Measurements from ENCODE around the gene CFAP74. TPM values are rescaled to one million over a fixed set of nuclear protein-coding genes. Genes with fewer than 3 reads are reported as not detected.

CFAP74 gene
- total RNA-seq, 4 donors from 2014 or later, result not detected

- ATAC-seq, result no peak
- in situ Hi-C loops (cut with MboI; ENCODE audit: low sequenced_read_pairs in 4 of 4), result loop anchor here in 2 of 4 donors (10.0 to 25.0 kb wide), 2 partner anchors 96 to 118 kb away; no protein-coding TSS in a partner anchor
Observed at GRCh38 chr1:1880617-1881312, 122.8 kb downstream of the CFAP74 start.

GRCh38 chr1:1879942-1880341, 123.6 kb downstream of the CFAP74 start:
- H3K4me1 ChIP-seq, result peaks cover 25 to 52% of the 10 kb centered on the region in 2 donors
- intact Hi-C loops (cut with DNase I; ENCODE audit: low total_unique reads) (no loop called here), in situ Hi-C loops (cut with MboI; ENCODE audit: low sequenced_read_pairs in 4 of 4) (loop anchor here in 2 of 4 donors (10.0 to 25.0 kb wide), 2 partner anchors 95 to 118 kb away; no protein-coding TSS in a partner anchor)
- H3K27me3 ChIP-seq, result no peaks in the 10 kb centered on the region
- no peak for DNase-seq
- no peaks in the 10 kb centered on the region for H3K36me3 ChIP-seq
- no peak for ATAC-seq
- no peak for TF ChIP-seq POLR2A (IDR thresholded peaks at IDR 0.05)
- no peak overlapping the region for H3K4me3 ChIP-seq
- H3K27ac ChIP-seq, result no peak overlapping the region
- H3K9me3 ChIP-seq, result no peaks in the 10 kb centered on the region

More at GRCh38 chr1:1880617-1881312, 122.8 kb downstream of the CFAP74 start:
- no peak overlapping the region for H3K4me3 ChIP-seq
- no peak for DNase-seq
- intact Hi-C loops (cut with DNase I; ENCODE audit: low total_unique reads), result no loop called here
- H3K4me1 ChIP-seq, result peaks cover 25 to 52% of the 10 kb centered on the region in 2 donors
- no peaks in the 10 kb centered on the region for H3K27me3 ChIP-seq
- H3K9me3 ChIP-seq, result no peaks in the 10 kb centered on the region
- H3K27ac ChIP-seq, result no peak overlapping the region
- TF ChIP-seq POLR2A (IDR thresholded peaks at IDR 0.05) (no peak), CTCF (IDR thresholded peaks at IDR 0.05 in 4 of 5, conservative IDR thresholded peaks at IDR 0.05 in 1 of 5) (no peak)
- no peaks in the 10 kb centered on the region for H3K36me3 ChIP-seq

- in situ Hi-C loops (cut with MboI; ENCODE audit: low sequenced_read_pairs in 4 of 4), result loop anchor here in 1 of 4 donors (25.0 kb wide), 1 partner anchor 116 kb away; no protein-coding TSS in a partner anchor
- H3K27me3 ChIP-seq, result no peaks in the 10 kb centered on the region
- H3K4me3 ChIP-seq, result no peak overlapping the region
- no peaks in the 10 kb centered on the region for H3K36me3 ChIP-seq
- H3K4me1 ChIP-seq, result peaks cover 30 to 57% of the 10 kb centered on the region in 2 donors
- no peak for DNase-seq
- intact Hi-C loops (cut with DNase I; ENCODE audit: low total_unique reads), result no loop called here
- no peak overlapping the region for H3K27ac ChIP-seq
- H3K9me3 ChIP-seq, result no peaks in the 10 kb centered on the region
- no peak for TF ChIP-seq CTCF (IDR thresholded peaks at IDR 0.05 in 4 of 5, conservative IDR thresholded peaks at IDR 0.05 in 1 of 5)
- no peak for TF ChIP-seq POLR2A (IDR thresholded peaks at IDR 0.05)
- no peak for ATAC-seq
Observed at GRCh38 chr1:1877865-1878436, 125.6 kb downstream of the CFAP74 start.

GRCh38 chr1:1876335-1876930, 127.2 kb downstream of the CFAP74 start:
- ATAC-seq (no peak), DNase-seq (no peak)
- in situ Hi-C loops (cut with MboI; ENCODE audit: low sequenced_read_pairs in 4 of 4), result loop anchor here in 1 of 4 donors (25.0 kb wide), 1 partner anchor 114 kb away; no protein-coding TSS in a partner anchor
- Histone ChIP-seq H3K9me3 (no peaks in the 10 kb centered on the region), H3K36me3 (no peaks in the 10 kb centered on the region), H3K27ac (no peak overlapping the region), H3K4me3 (no peak overlapping the region), H3K4me1 (peaks cover 39 to 57% of the 10 kb centered on the region in 2 donors), H3K27me3 (no peaks in the 10 kb centered on the region)
- intact Hi-C loops (cut with DNase I; ENCODE audit: low total_unique reads), result no loop called here
- no peak for TF ChIP-seq CTCF (IDR thresholded peaks at IDR 0.05 in 4 of 5, conservative IDR thresholded peaks at IDR 0.05 in 1 of 5)
- TF ChIP-seq POLR2A (IDR thresholded peaks at IDR 0.05), result no peak

- DNase-seq (no peak), ATAC-seq (no peak)
- intact Hi-C loops (cut with DNase I; ENCODE audit: low total_unique reads) (no loop called here), in situ Hi-C loops (cut with MboI; ENCODE audit: low sequenced_read_pairs in 4 of 4) (loop anchor here in 1 of 4 donors (25.0 kb wide), 1 partner anchor 114 kb away; no protein-coding TSS in a partner anchor)
- Histone ChIP-seq H3K4me1 (peaks cover 43 to 58% of the 10 kb centered on the region in 2 donors), H3K9me3 (no peaks in the 10 kb centered on the region), H3K27me3 (no peaks in the 10 kb centered on the region), H3K4me3 (no peak overlapping the region), H3K27ac (no peak overlapping the region), H3K36me3 (no peaks in the 10 kb centered on the region)
- no peak for TF ChIP-seq CTCF (IDR thresholded peaks at IDR 0.05 in 4 of 5, conservative IDR thresholded peaks at IDR 0.05 in 1 of 5)
- no peak for TF ChIP-seq POLR2A (IDR thresholded peaks at IDR 0.05)
Observed at GRCh38 chr1:1875932-1876331, 127.7 kb downstream of the CFAP74 start.
